Amniotic stem cell (primary cell): ENCODE results near the gene FKBP1B.
"Not testable (repeated sequence)": the region's sequence is repeated elsewhere in the genome, so short reads cannot be mapped to it uniquely, and the experiment has no call there.

ENCODE experiments used
- DNase-seq: peaks from one replicate; lab custom pipeline; 2025; lab: John Stamatoyannopoulos, UW

The FKBP1B gene

DNA sequence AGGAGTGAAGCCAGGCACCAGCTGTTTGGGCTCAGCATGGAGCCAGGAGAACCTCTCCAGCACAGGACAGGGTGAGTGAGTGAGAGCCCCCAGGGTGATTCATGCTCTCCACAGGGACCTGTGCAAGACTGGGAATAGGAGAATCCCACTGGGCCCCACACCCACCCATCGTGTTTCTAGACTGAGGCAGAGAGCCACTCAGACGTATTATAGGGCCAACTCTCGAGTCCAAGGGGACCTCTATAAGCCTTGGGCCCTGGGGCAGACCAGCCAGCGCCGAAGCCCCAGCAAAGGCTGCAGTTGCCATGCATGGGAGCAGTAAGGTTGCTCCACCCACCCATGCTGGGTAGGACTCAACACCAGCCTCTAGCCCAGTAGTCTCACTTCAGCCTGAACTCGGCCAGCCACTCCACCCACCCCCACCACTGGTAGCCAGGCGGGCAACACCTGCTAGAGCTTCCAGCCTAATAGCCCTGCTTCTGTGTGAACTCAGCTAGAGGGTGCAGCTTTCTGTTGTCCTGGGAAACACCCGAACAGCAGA is 54.6 kb downstream of the FKBP1B start:
- no peak for DNase-seq

GRCh38 chr2:24104906-24105305 is 55.4 kb downstream of the FKBP1B start:
- no peak for DNase-seq

GRCh38 chr2:24105816-24106215 is 56.3 kb downstream of the FKBP1B start:
- DNase-seq: no peak

- no peak for DNase-seq
These were observed 57.2 kb downstream of the FKBP1B start for GRCh38 chr2:24106786-24107185.

DNA sequence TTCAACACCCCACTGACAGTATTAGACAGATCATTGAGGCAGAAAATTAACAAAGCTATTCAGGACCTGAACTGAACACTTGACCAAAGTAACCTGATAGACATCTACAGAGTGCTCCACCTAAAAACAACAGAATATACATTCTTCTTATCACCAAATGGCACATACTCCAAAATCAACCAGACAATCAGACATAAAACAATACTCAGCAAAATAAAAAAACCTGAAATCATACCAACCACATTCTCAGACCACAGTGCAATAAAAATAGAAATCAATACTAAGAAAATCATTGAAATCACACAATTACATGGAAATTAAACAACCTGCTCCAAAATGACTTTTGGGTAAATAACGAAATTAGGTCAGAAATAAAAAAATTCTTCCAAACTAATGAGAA is 57.8 kb downstream of the FKBP1B start:
- no peak for DNase-seq

DNA sequence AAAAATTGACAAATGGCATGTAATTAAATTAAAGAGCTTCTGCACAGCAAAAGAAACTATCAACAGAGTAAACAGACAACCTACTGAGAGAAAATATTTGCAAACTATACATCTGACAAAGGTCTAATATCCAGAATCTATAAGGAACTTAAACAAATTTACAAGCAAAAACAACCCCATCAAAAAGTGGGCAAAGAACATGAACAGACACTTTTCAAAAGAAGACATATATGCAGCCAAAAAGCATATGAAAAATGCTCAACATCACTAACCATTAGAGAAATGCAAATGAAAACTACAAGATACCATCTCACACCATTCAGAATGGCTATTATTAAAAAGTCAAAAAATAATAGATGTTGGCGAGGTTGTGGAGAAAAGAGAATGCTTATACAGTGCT is 59.9 kb downstream of the FKBP1B start:
- not testable (repeated sequence) for DNase-seq

DNA sequence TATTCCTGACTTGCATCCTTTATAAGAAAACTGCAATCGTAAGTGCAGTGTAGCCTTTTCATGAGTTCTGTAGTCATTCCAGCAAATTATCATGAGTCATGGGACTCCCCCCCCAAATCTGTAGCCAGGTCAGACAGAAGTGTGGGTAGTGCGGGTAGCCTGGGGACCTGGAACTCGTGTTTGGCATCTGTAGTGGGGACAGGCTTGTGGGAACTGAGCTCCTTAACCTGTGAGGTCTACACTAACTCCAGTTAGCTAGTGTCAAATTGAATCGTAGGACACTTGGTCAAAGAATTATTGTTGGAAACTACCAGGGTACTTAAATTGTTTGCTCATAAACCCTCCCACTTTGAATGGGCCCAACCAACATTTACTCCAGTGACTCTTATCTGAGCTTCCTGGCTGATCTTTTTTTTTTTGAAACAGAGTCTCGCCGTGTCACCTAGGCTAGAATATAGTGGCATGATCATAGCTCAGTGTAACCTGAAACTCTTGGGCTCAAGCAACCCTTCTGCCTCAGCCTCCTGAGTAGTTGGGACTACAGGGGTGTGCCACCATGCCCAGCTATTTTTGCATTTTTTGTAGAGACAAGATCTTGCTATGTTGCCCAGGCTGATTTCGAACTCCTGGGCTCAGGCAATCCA is 61.2 kb downstream of the FKBP1B start:
- no peak for DNase-seq

DNA sequence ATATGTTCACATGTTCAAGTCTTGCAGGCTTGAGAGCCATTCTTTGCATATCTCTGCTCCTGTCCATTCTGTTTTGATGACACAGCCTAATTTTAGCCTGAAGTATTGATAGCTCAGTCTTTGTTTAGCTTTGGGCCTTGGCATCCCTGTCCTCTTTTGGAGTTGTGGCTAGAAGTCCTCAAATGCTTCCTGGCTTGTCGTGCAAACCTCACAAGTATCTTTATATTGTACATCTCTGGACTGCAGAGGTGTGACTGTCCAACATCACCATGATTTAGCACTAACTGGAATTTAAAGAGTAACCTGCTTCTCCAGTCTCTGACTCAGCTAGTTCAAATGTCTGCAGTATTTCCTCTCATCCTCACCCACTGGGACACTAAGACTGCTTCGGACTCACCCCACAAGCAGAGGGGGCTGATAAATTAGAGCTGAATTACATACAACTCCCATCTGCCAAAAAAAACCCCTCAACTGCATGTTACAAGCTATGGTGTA is 61.9 kb downstream of the FKBP1B start:
- DNase-seq: no peak
